Caco-2 (cell line): Measurements from ENCODE around the gene LMTK3. TPM values are rescaled to one million over a fixed set of nuclear protein-coding genes. Genes with fewer than 3 reads are reported as not detected.
"Not testable (repeated sequence)": the region's sequence is repeated elsewhere in the genome, so short reads cannot be mapped to it uniquely, and the experiment has no call there.

Source experiments
- BruUV-seq: library from RNA; stranded (reverse); fragments of 400-500 nt; replicated peaks from 2 replicates; lab custom pipeline; 2021; lab: Mats Ljungman, UMichigan
- CTCF ChIA-PET: fragments of 300-600 bp; sonication (Branson Sonifier 250); formaldehyde crosslinking; loops from one replicate; lab custom pipeline; 2022; ENCODE audit warnings: antibody characterized with exemption; lab: Charles Lee
- POLR2A ChIA-PET: fragments of 300-600 bp; sonication (Branson Sonifier 250); formaldehyde crosslinking; loops from one replicate; lab custom pipeline; 2022; ENCODE audit warnings: antibody characterized with exemption; lab: Charles Lee
- DNase-seq, 2 experiments: peaks; one replicate each; pipeline versions ENCODE4 v3.0.0 to v3.0.0-alpha.2; 2020 to 2022
- H3K27me3 ChIP-seq: replicated peaks from 2 replicates; pipeline ENCODE4 v1.6.0; 2011; ENCODE audit warnings: low read length; ENCODE audit not compliant: control insufficient read depth, insufficient read depth
- H3K36me3 ChIP-seq: 2 replicates; pipeline ENCODE4 v1.5.1; 2011; ENCODE audit warnings: low read length; ENCODE audit not compliant: control insufficient read depth, insufficient read depth
- H3K4me1 ChIP-seq: fragments of 250-450 bp; sonication (Bioruptor Pico); 2 replicates; pipeline ENCODE4 v1.5.1; 2020; ENCODE audit warnings: mild to moderate bottlenecking
- H3K4me3 ChIP-seq: 2 replicates; pipeline ENCODE4 v1.5.1; 2011; ENCODE audit warnings: low read depth, mild to moderate bottlenecking, control low read depth, low read length
- H3K9me3 ChIP-seq: fragments of 250-450 bp; sonication (Bioruptor Pico); 2 replicates; pipeline ENCODE4 v1.5.1; 2020; ENCODE audit warnings: mild to moderate bottlenecking, moderate library complexity
- H3K27ac Mint-ChIP-seq: one replicate; pipeline ENCODE4 v1.8.0; 2022; ENCODE audit warnings: mixed read lengths; ENCODE audit not compliant: unreplicated experiment
- H3K27me3 Mint-ChIP-seq: one replicate; pipeline ENCODE4 v1.8.0; 2022; ENCODE audit warnings: mixed read lengths; ENCODE audit not compliant: insufficient read depth, unreplicated experiment
- H3K36me3 Mint-ChIP-seq: one replicate; pipeline ENCODE4 v1.8.0; 2022; ENCODE audit warnings: mild to moderate bottlenecking, mixed read lengths; ENCODE audit not compliant: insufficient read depth, unreplicated experiment
- H3K4me1 Mint-ChIP-seq: one replicate; pipeline ENCODE4 v1.8.0; 2022; ENCODE audit warnings: low read depth, mixed read lengths; ENCODE audit not compliant: unreplicated experiment
- H3K4me3 Mint-ChIP-seq: one replicate; pipeline ENCODE4 v1.8.0; 2022; ENCODE audit warnings: mild to moderate bottlenecking, moderate library complexity, mixed read lengths; ENCODE audit not compliant: unreplicated experiment
- H3K9me3 Mint-ChIP-seq: one replicate; pipeline ENCODE4 v1.8.0; 2022; ENCODE audit warnings: mixed read lengths; ENCODE audit not compliant: unreplicated experiment
- CTCF ChIP-seq, 2 experiments: fragments of 200-600 bp in 1 of 2; IDR thresholded peaks; 1 replicate in 1 of 2; 2 replicates in 1 of 2; pipeline versions ENCODE4 v1.5.1 to v1.8.0; 2011 to 2022; ENCODE audit warnings: antibody characterized with exemption in 1 of 2, control low read depth in 1 of 2, inconsistent platforms in 1 of 2, low read depth in 1 of 2, low read length in 1 of 2, mild to moderate bottlenecking in 1 of 2, moderate library complexity in 1 of 2; ENCODE audit not compliant: insufficient read depth in 1 of 2, severe bottlenecking in 1 of 2, unreplicated experiment in 1 of 2
- intact Hi-C: fragments of 100-400 bp; cut with micrococcal nuclease; formaldehyde crosslinking; loops from one replicate; pipeline ENCODE4 v1.10.0; 2022; ENCODE audit not compliant: unreplicated experiment
- total RNA-seq: library from RNA; stranded (reverse); gene quantifications from 2 replicates; pipeline ENCODE4 v1.2.3, GENCODE V29; 2022

The LMTK3 gene
- total RNA-seq, 1 experiment from 2014 or later, result 22.6 TPM

GRCh38 chr19:48487948-48488347 is 23.7 kb downstream of the LMTK3 start:
- no peak for TF ChIP-seq CTCF (IDR thresholded peaks at IDR 0.05; ENCODE audit: insufficient read depth in 1 of 2, low read depth in 1 of 2, low read length in 1 of 2, severe bottlenecking in 1 of 2, unreplicated experiment in 1 of 2)
- Histone ChIP-seq H3K4me3 (no peak overlapping the region), H3K27me3 (no peaks in the 10 kb centered on the region), H3K36me3 (no peaks in the 10 kb centered on the region), H3K9me3 (no peaks in the 10 kb centered on the region), H3K4me1 (peaks cover 16% of the 10 kb centered on the region)
- Mint-ChIP-seq H3K27ac (peak overlapping the region; percentile 12), H3K4me1 (peaks cover 32% of the 10 kb centered on the region), H3K27me3 (no peaks in the 10 kb centered on the region), H3K9me3 (no peaks in the 10 kb centered on the region), H3K36me3 (peaks cover 56% of the 10 kb centered on the region), H3K4me3 (no peak overlapping the region)
- DNase-seq, result no peak
- ChIA-PET POLR2A (interaction anchor here (0.6 to 1.1 kb wide), 2 partner anchors 14 to 18 kb away, joined by 4 to 6 read pairs; no protein-coding TSS in a partner anchor), CTCF (interaction anchor here (0.9 to 4.1 kb wide), 3 partner anchors 18 to 121 kb away, joined by 3 to 73 read pairs (median 4); no protein-coding TSS in a partner anchor)
- intact Hi-C loops, result no loop called here
- BruUV-seq, result no TSS peak

- POLR2A ChIA-PET, result interaction anchor here (0.6 to 1.1 kb wide), 3 partner anchors 15 to 19 kb away, joined by 3 to 6 read pairs (median 4); no protein-coding TSS in a partner anchor
- Histone ChIP-seq H3K36me3 (no peaks in the 10 kb centered on the region), H3K9me3 (no peaks in the 10 kb centered on the region), H3K4me3 (no peak overlapping the region), H3K27me3 (no peaks in the 10 kb centered on the region), H3K4me1 (peaks cover 16% of the 10 kb centered on the region)
- no TSS peak for BruUV-seq
- Mint-ChIP-seq H3K4me3 (no peak overlapping the region), H3K9me3 (no peaks in the 10 kb centered on the region), H3K36me3 (peaks cover 53% of the 10 kb centered on the region), H3K27ac (no peak overlapping the region), H3K27me3 (no peaks in the 10 kb centered on the region), H3K4me1 (peaks cover 28% of the 10 kb centered on the region)
- no peak for DNase-seq
- CTCF ChIA-PET, result interaction anchor here (0.5 to 4.1 kb wide), 5 partner anchors 18 to 121 kb away, joined by 3 to 73 read pairs (median 4); no protein-coding TSS in a partner anchor
- intact Hi-C loops, result no loop called here
- no peak for TF ChIP-seq CTCF (IDR thresholded peaks at IDR 0.05; ENCODE audit: insufficient read depth in 1 of 2, low read depth in 1 of 2, low read length in 1 of 2, severe bottlenecking in 1 of 2, unreplicated experiment in 1 of 2)
These were observed 24.1 kb downstream of the LMTK3 start for GRCh38 chr19:48487544-48487943.

- H3K9me3 Mint-ChIP-seq, H3K27me3 Mint-ChIP-seq, DNase-seq, H3K36me3 ChIP-seq, intact Hi-C loops, H3K4me3 Mint-ChIP-seq, BruUV-seq, H3K4me3 ChIP-seq, H3K9me3 ChIP-seq, POLR2A ChIA-PET, H3K27me3 ChIP-seq: not testable (repeated sequence)
- Mint-ChIP-seq H3K36me3 (peaks cover 53% of the 10 kb centered on the region), H3K27ac (peak overlapping the region; percentile 8), H3K4me1 (peaks cover 21% of the 10 kb centered on the region)
- peaks cover 13% of the 10 kb centered on the region for H3K4me1 ChIP-seq
- CTCF ChIA-PET, result interaction anchor here (4.1 kb wide), 1 partner anchor 98 kb away, joined by 73 read pairs; no protein-coding TSS in a partner anchor
These were observed 24.9 kb downstream of the LMTK3 start for GRCh38 chr19:48486706-48487105.
